SU-DHL-6 (cell line): ENCODE results near the gene TCP11.

Source experiments
- H2AFZ ChIP-seq: fragments of 200-600 bp; sonication (generic); 2 replicates; pipeline ENCODE4 v1.6.1; 2014; ENCODE audit warnings: low read depth, mild to moderate bottlenecking, moderate library complexity, mixed read lengths, antibody characterized with exemption, low read length; ENCODE audit not compliant: severe bottlenecking
- H3F3A ChIP-seq: fragments of 200-600 bp; shearing (Covaris generic); 2 replicates; pipeline ENCODE4 v1.6.0; 2016; ENCODE audit warnings: antibody characterized with exemption, mild to moderate bottlenecking; ENCODE audit not compliant: insufficient read depth
- H3K27ac ChIP-seq: fragments of 200-600 bp; sonication (generic); 2 replicates; pipeline ENCODE4 v1.5.1; 2016; ENCODE audit warnings: low read depth, mild to moderate bottlenecking, low read length, moderate library complexity, mixed read lengths
- H3K27me3 ChIP-seq: fragments of 200-600 bp; sonication (generic), shearing (Covaris generic); 2 replicates; pipeline ENCODE4 v1.6.0; 2014; ENCODE audit warnings: mild to moderate bottlenecking, low read length
- H3K36me3 ChIP-seq: fragments of 200-600 bp; sonication (generic); 2 replicates; pipeline ENCODE4 v1.6.1; 2014; ENCODE audit warnings: mild to moderate bottlenecking, low read length, mixed read lengths
- H3K4me2 ChIP-seq: fragments of 300-600, 200-600 bp; shearing (Covaris generic), sonication (generic); 2 replicates; pipeline ENCODE4 v1.6.0; 2014; ENCODE audit warnings: low read length, low read depth, mild to moderate bottlenecking; ENCODE audit not compliant: poor library complexity, severe bottlenecking
- H3K4me3 ChIP-seq: fragments of 200-600 bp; sonication (generic); 2 replicates; pipeline ENCODE4 v1.5.1; 2014; ENCODE audit warnings: antibody characterized with exemption, low read length, mild to moderate bottlenecking, mixed read lengths; ENCODE audit not compliant: insufficient read depth, poor library complexity, severe bottlenecking
- H3K79me2 ChIP-seq: fragments of 200-600 bp; sonication (generic); 2 replicates; pipeline ENCODE4 v1.6.1; 2014; ENCODE audit warnings: mild to moderate bottlenecking, low read length, moderate library complexity; ENCODE audit not compliant: insufficient read depth
- H3K9ac ChIP-seq: fragments of 200-600 bp; sonication (generic); 2 replicates; pipeline ENCODE4 v1.7.0; 2014; ENCODE audit warnings: mild to moderate bottlenecking, low read length
- H3K9me2 ChIP-seq: fragments of 200-600 bp; sonication (generic); replicated peaks from 2 replicates; pipeline ENCODE4 v1.6.1; 2014; ENCODE audit warnings: low read length; ENCODE audit not compliant: insufficient read depth
- H3K9me3 ChIP-seq: fragments of 200-600 bp; sonication (generic); 2 replicates; pipeline ENCODE4 v1.6.1; 2014; ENCODE audit warnings: low read length, mixed read lengths; ENCODE audit not compliant: insufficient read depth
- H4K20me1 ChIP-seq: fragments of 200-600 bp; sonication (generic); 2 replicates; pipeline ENCODE4 v1.6.1; 2014; ENCODE audit warnings: low read depth, mild to moderate bottlenecking, antibody characterized with exemption, low read length, moderate library complexity, mixed read lengths
- CTCF ChIP-seq: fragments of 200-600 bp; sonication (generic); IDR thresholded peaks from one replicate; pipeline ENCODE4 v1.5.1; 2017; ENCODE audit warnings: antibody characterized with exemption, mild to moderate bottlenecking, low read length, moderate library complexity; ENCODE audit not compliant: insufficient read depth, poor library complexity, severe bottlenecking
- EZH2phosphoT487 ChIP-seq: fragments of 200-600 bp; sonication (generic), shearing (Covaris generic); conservative IDR thresholded peaks from 2 replicates; pipeline ENCODE4 v1.6.1; 2018; ENCODE audit warnings: mild to moderate bottlenecking, antibody characterized with exemption, low read length, moderate library complexity, mixed read lengths

TCP11 gene

GRCh38 chr6:35091346-35092083 lies 49.6 kb downstream of the TCP11 start:
- H3K4me2 ChIP-seq, result no peak overlapping the region
- no peaks in the 10 kb centered on the region for H4K20me1 ChIP-seq
- no peaks in the 10 kb centered on the region for H3K9me3 ChIP-seq
- no peak overlapping the region for H3K9ac ChIP-seq
- no peaks in the 10 kb centered on the region for H3F3A ChIP-seq
- no peaks in the 10 kb centered on the region for H3K9me2 ChIP-seq
- no peak overlapping the region for H3K4me3 ChIP-seq
- H3K27me3 ChIP-seq, result no peaks in the 10 kb centered on the region
- TF ChIP-seq CTCF (no peak), EZH2phosphoT487 (no peak)
- no peaks in the 10 kb centered on the region for H3K36me3 ChIP-seq
- H3K27ac ChIP-seq, result no peak overlapping the region
- no peak overlapping the region for H2AFZ ChIP-seq
- H3K79me2 ChIP-seq, result no peaks in the 10 kb centered on the region

GRCh38 chr6:35090734-35091133 lies 50.4 kb downstream of the TCP11 start:
- Histone ChIP-seq H3K36me3 (no peaks in the 10 kb centered on the region), H3K9me3 (no peaks in the 10 kb centered on the region), H3K27ac (no peak overlapping the region), H3K27me3 (no peaks in the 10 kb centered on the region), H4K20me1 (no peaks in the 10 kb centered on the region), H3K4me3 (no peak overlapping the region), H3K9me2 (no peaks in the 10 kb centered on the region), H2AFZ (no peak overlapping the region), H3K4me2 (no peak overlapping the region), H3F3A (no peaks in the 10 kb centered on the region), H3K9ac (no peak overlapping the region), H3K79me2 (no peaks in the 10 kb centered on the region)
- TF ChIP-seq CTCF, result no peak
- TF ChIP-seq EZH2phosphoT487, result no peak

- Histone ChIP-seq H3F3A (no peaks in the 10 kb centered on the region), H3K9me3 (no peaks in the 10 kb centered on the region), H3K9me2 (no peaks in the 10 kb centered on the region), H3K79me2 (no peaks in the 10 kb centered on the region), H3K4me2 (no peak overlapping the region), H3K9ac (no peak overlapping the region), H3K27me3 (no peaks in the 10 kb centered on the region), H3K4me3 (no peak overlapping the region), H3K36me3 (no peaks in the 10 kb centered on the region), H2AFZ (no peak overlapping the region), H4K20me1 (no peaks in the 10 kb centered on the region), H3K27ac (no peak overlapping the region)
- TF ChIP-seq EZH2phosphoT487, result no peak
- no peak for TF ChIP-seq CTCF
Observed at GRCh38 chr6:35089935-35090505, 51.1 kb downstream of the TCP11 start.
